ENCODE measurements around the gene SMYD3. TPM values are rescaled to one million over a fixed set of nuclear protein-coding genes. Genes with fewer than 3 reads are reported as not detected.

Gene SMYD3
- polyA plus RNA-seq, 2 of the 4 experiments (the other 2 are of a cell fraction): 18.2 to 35.2 TPM

- TF ChIP-seq HOXB13 (CRISPR knock-in tag; IDR thresholded peaks at IDR 0.05; ENCODE audit: low read depth) (no peak), ATOH8 (CRISPR knock-in tag; IDR thresholded peaks at IDR 0.05; ENCODE audit: low read depth) (no peak), KDM1A (IDR thresholded peaks at IDR 0.05; ENCODE audit: low read depth) (no peak), CHD4 (IDR thresholded peaks at IDR 0.05; ENCODE audit: borderline replicate concordance) (no peak), RFX5 (IDR thresholded peaks at IDR 0.05) (no peak), MAFK (IDR thresholded peaks at IDR 0.05; ENCODE audit: partially characterized antibody) (no peak), PHF8 (IDR thresholded peaks at IDR 0.05; ENCODE audit: borderline replicate concordance, low read depth) (no peak), RAD21 (conservative IDR thresholded peaks at IDR 0.05 in 1 of 2, IDR thresholded peaks at IDR 0.05 in 1 of 2) (no peak), FOSL2 (IDR thresholded peaks at IDR 0.05) (no peak), FOSL2 (CRISPR knock-in tag; IDR thresholded peaks at IDR 0.05) (no peak), MAZ (IDR thresholded peaks at IDR 0.05; ENCODE audit: borderline replicate concordance, low read depth, low read length) (no peak)
- Histone ChIP-seq H3K4me2 (no peak overlapping the region), H3K4me3 (no peak overlapping the region), H3K4me1 (peaks cover 8% of the 10 kb centered on the region), H3K9me3 (no peaks in the 10 kb centered on the region), H3K27ac (peak overlapping the region in 1 of 2 experiments; percentile 69; a peak in 2 of 6 replicates)
- DNase-seq (ENCODE audit: low read depth in 1 of 2, low spot score in 1 of 2) (no peak), FAIRE-seq (no peak), ATAC-seq (no peak)
- CTCF ChIA-PET: interaction anchor here (1.4 kb wide), 1 partner anchor 169 kb away, joined by 3 read pairs; no protein-coding TSS in a partner anchor
- POLR2A ChIA-PET: no interaction called here
- WGBS (ENCODE audit: missing lambda C conversion rate): 86% methylated on average over 3 of the region's 3 CpGs
Measured at GRCh38 chr1:246111570-246111969, 395.5 kb downstream of the SMYD3 start.

GRCh38 chr1:246110343-246111219 lies 396.5 kb downstream of the SMYD3 start:
- FAIRE-seq (no peak), DNase-seq (ENCODE audit: low read depth in 1 of 2, low spot score in 1 of 2) (peak in 1 of 2 experiments; percentile 63)
- CTCF ChIA-PET: no interaction called here

More at GRCh38 chr1:246110343-246111219, 396.5 kb downstream of the SMYD3 start:
- WGBS (ENCODE audit: missing lambda C conversion rate): 74% methylated on average over 13 of the region's 13 CpGs
- ATAC-seq: peak; percentile 76 to 90; a peak in 5 of 6 replicates
- POLR2A ChIA-PET: no interaction called here
- no peak overlapping the region for H3K4me3 ChIP-seq
- H3K4me1 ChIP-seq: peaks cover 8% of the 10 kb centered on the region
- TF ChIP-seq FOSL2 (IDR thresholded peaks at IDR 0.05): no peak
- peak; percentile 60 for TF ChIP-seq FOSL2 (CRISPR knock-in tag; IDR thresholded peaks at IDR 0.05)
- 0 out of 2 replicates have a peak, but pooled peaks have one; percentile 52 for TF ChIP-seq NFE2L2 (conservative IDR thresholded peaks at IDR 0.05; ENCODE audit: low read length)
- TF ChIP-seq FOSB (CRISPR knock-in tag; IDR thresholded peaks at IDR 0.05): 0 out of 2 replicates have a peak, but pooled peaks have one; percentile 59
- TF ChIP-seq ZSCAN20 (CRISPR knock-in tag; IDR thresholded peaks at IDR 0.05): peak; percentile 83
- no peak for TF ChIP-seq EP300 (IDR thresholded peaks at IDR 0.05)
- no peak for TF ChIP-seq CBX8 (IDR thresholded peaks at IDR 0.05)
- TF ChIP-seq JUN (IDR thresholded peaks at IDR 0.05): no peak
- peak; percentile 73; the same call in 1 of the 2 replicates for TF ChIP-seq FOXS1 (CRISPR knock-in tag; IDR thresholded peaks at IDR 0.05)
- TF ChIP-seq REST (IDR thresholded peaks at IDR 0.05): no peak
- no peak for TF ChIP-seq ESRRA (IDR thresholded peaks at IDR 0.05; ENCODE audit: borderline replicate concordance, low read length)
- peak; percentile 96 for TF ChIP-seq ATOH8 (CRISPR knock-in tag; IDR thresholded peaks at IDR 0.05; ENCODE audit: low read depth)
- TF ChIP-seq MAFK (IDR thresholded peaks at IDR 0.05; ENCODE audit: partially characterized antibody): peak; percentile 83
- no peak for TF ChIP-seq HEYL (CRISPR knock-in tag; IDR thresholded peaks at IDR 0.05)
- TF ChIP-seq PHF8 (IDR thresholded peaks at IDR 0.05; ENCODE audit: borderline replicate concordance, low read depth): no peak
- TF ChIP-seq HOXB13 (CRISPR knock-in tag; IDR thresholded peaks at IDR 0.05; ENCODE audit: low read depth): peak; percentile 90
- peak; percentile 76; the same call in 1 of the 2 replicates for TF ChIP-seq EHF (CRISPR knock-in tag; IDR thresholded peaks at IDR 0.05)
- peak; percentile 90; the same call in 1 of the 2 replicates for TF ChIP-seq HOXB5 (CRISPR knock-in tag; IDR thresholded peaks at IDR 0.05)
- no peak for TF ChIP-seq NPAS2 (CRISPR knock-in tag; IDR thresholded peaks at IDR 0.05; ENCODE audit: borderline replicate concordance)
- no peak for TF ChIP-seq BCL3 (IDR thresholded peaks at IDR 0.05)
- TF ChIP-seq RFX5 (IDR thresholded peaks at IDR 0.05): no peak
- no peak for TF ChIP-seq GATA3 (IDR thresholded peaks at IDR 0.05; ENCODE audit: borderline replicate concordance)
- no peak for TF ChIP-seq KDM5A (IDR thresholded peaks at IDR 0.05)
- no peak overlapping the region for H3K4me2 ChIP-seq
- peak overlapping the region; percentile 34 to 69; a peak in 5 of 6 replicates for H3K27ac ChIP-seq
- H3K9me3 ChIP-seq: no peaks in the 10 kb centered on the region
